ENCODE measurements around the gene E2F4.

DNA sequence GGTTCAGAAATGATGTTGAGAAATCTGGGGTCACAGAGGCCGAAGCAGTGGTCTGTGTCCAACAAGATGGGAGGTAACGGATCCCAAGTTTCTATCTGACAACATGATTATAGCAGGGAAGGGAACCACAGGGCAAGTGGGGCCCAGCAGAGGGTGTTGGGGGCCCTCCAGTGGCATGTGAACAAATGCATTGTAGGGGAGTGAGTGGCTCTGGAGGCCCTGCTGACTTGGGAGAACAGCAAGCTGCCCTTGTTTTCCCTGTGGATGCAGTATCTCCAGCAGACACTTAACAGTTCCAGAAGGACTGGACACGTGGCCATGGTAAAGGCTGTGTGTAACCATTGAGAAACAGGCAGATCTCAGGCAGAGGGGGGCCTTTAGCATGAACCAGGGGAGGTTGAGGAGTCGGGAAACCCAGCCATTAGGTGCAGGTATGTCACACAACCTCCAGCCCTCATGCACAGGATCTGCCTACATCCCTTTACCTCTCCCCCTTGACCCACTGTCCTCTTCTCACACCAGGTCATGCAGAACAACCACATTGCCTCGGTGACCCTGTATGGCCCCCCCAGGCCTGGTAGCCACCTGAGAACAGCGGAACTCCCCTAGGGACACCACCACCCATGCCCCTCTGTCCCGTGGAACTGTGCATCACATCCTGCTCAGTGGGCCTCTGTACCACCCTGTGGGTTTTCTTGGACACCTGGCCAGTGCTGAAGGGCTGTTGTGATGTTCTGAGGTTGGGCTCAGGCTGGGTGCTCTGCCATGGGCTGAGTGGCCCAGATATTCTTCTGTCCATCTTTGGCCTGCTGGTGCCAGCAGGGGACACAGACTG is 45.2 kb upstream of the E2F4 start:
- TF ChIP-seq STAT1 (IDR thresholded peaks at IDR 0.05; ENCODE audit: unreplicated experiment): no peak
- TF ChIP-seq POLR2AphosphoS5 (IDR thresholded peaks at IDR 0.05; ENCODE audit: low read depth): no peak
- no peak for TF ChIP-seq NANOG (IDR thresholded peaks at IDR 0.05; ENCODE audit: borderline replicate concordance)
- TF ChIP-seq, protein P1, sequence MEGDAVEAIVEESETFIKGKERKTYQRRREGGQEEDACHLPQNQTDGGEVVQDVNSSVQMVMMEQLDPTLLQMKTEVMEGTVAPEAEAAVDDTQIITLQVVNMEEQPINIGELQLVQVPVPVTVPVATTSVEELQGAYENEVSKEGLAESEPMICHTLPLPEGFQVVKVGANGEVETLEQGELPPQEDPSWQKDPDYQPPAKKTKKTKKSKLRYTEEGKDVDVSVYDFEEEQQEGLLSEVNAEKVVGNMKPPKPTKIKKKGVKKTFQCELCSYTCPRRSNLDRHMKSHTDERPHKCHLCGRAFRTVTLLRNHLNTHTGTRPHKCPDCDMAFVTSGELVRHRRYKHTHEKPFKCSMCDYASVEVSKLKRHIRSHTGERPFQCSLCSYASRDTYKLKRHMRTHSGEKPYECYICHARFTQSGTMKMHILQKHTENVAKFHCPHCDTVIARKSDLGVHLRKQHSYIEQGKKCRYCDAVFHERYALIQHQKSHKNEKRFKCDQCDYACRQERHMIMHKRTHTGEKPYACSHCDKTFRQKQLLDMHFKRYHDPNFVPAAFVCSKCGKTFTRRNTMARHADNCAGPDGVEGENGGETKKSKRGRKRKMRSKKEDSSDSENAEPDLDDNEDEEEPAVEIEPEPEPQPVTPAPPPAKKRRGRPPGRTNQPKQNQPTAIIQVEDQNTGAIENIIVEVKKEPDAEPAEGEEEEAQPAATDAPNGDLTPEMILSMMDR (conservative IDR thresholded peaks at IDR 0.05; ENCODE audit: low read depth in 2 of 2): 0 out of 4 replicates have a peak, but pooled peaks of 1 of the 2 experiments have one; percentile 21
- TF ChIP-seq EZH2 (IDR thresholded peaks at IDR 0.05; ENCODE audit: low read depth, unreplicated experiment): no peak
- TF ChIP-seq, protein P2, sequence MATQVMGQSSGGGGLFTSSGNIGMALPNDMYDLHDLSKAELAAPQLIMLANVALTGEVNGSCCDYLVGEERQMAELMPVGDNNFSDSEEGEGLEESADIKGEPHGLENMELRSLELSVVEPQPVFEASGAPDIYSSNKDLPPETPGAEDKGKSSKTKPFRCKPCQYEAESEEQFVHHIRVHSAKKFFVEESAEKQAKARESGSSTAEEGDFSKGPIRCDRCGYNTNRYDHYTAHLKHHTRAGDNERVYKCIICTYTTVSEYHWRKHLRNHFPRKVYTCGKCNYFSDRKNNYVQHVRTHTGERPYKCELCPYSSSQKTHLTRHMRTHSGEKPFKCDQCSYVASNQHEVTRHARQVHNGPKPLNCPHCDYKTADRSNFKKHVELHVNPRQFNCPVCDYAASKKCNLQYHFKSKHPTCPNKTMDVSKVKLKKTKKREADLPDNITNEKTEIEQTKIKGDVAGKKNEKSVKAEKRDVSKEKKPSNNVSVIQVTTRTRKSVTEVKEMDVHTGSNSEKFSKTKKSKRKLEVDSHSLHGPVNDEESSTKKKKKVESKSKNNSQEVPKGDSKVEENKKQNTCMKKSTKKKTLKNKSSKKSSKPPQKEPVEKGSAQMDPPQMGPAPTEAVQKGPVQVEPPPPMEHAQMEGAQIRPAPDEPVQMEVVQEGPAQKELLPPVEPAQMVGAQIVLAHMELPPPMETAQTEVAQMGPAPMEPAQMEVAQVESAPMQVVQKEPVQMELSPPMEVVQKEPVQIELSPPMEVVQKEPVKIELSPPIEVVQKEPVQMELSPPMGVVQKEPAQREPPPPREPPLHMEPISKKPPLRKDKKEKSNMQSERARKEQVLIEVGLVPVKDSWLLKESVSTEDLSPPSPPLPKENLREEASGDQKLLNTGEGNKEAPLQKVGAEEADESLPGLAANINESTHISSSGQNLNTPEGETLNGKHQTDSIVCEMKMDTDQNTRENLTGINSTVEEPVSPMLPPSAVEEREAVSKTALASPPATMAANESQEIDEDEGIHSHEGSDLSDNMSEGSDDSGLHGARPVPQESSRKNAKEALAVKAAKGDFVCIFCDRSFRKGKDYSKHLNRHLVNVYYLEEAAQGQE (IDR thresholded peaks at IDR 0.05; ENCODE audit: unreplicated experiment): no peak
- TF ChIP-seq ZNF114 (CRISPR knock-in tag; IDR thresholded peaks at IDR 0.05): no peak
